Right atrium auricular region (tissue), 2 donors: ENCODE results near the gene GOLGA6L10. TPM values are rescaled to one million over a fixed set of nuclear protein-coding genes. Genes with fewer than 3 reads are reported as not detected.
"Not testable (repeated sequence)": the region's sequence is repeated elsewhere in the genome, so short reads cannot be mapped to it uniquely, and the experiment has no call there.

Experiments
- DNase-seq: peaks from one replicate; pipeline ENCODE4 v3.0.0-alpha.2; 2019; ENCODE audit warnings: low spot score
- H3K27ac ChIP-seq, 2 donors: fragments of 200-600 bp; sonication (generic); 1 replicate in 1 of 2; 2 replicates in 1 of 2; pipeline ENCODE4 v1.5.1; 2016 to 2019
- H3K27me3 ChIP-seq, 2 donors: fragments of 200-600 bp; sonication (generic); one replicate each; pipeline versions ENCODE4 v1.5.1 to v1.6.0; 2017 to 2019
- H3K36me3 ChIP-seq: fragments of 200-600 bp; sonication (generic); one replicate; pipeline ENCODE4 v1.5.1; 2016
- H3K4me1 ChIP-seq, 2 donors: fragments of 200-600 bp; sonication (generic); one replicate each; pipeline versions ENCODE4 v1.5.1 to v1.6.0; 2017 to 2019
- H3K4me3 ChIP-seq, 2 donors: fragments of 200-600 bp; sonication (generic); 1 replicate in 1 of 2; 2 replicates in 1 of 2; pipeline ENCODE4 v1.5.1; 2017 to 2019; ENCODE audit warnings: mild to moderate bottlenecking in 1 of 2, moderate library complexity in 1 of 2
- H3K9me3 ChIP-seq, 2 donors: fragments of 200-600 bp; sonication (generic); one replicate each; pipeline ENCODE4 v1.5.1; 2019
- total RNA-seq, 2 donors: library from RNA; depleted of rRNA; stranded (reverse); fragments of >200 nt; gene quantifications; one replicate each; pipeline ENCODE4 v1.1.0, GENCODE V29; 2016
- TF ChIP-seq, protein P1 (sequence below), 2 donors: fragments of 200-600 bp; sonication (generic); IDR thresholded peaks; one replicate each; pipeline ENCODE4 v1.5.1; 2019; ENCODE audit warnings: antibody characterized with exemption in 2 of 2

The GOLGA6L10 gene
- total RNA-seq, 2 donors from 2014 or later: 0.33 to 0.35 TPM

- Histone ChIP-seq H3K27me3 (no peaks in the 10 kb centered on the region), H3K9me3 (no peaks in the 10 kb centered on the region), H3K36me3 (no peaks in the 10 kb centered on the region), H3K4me3 (no peak overlapping the region), H3K4me1 (no peaks in the 10 kb centered on the region), H3K27ac (no peak overlapping the region)
- TF ChIP-seq, protein P1, sequence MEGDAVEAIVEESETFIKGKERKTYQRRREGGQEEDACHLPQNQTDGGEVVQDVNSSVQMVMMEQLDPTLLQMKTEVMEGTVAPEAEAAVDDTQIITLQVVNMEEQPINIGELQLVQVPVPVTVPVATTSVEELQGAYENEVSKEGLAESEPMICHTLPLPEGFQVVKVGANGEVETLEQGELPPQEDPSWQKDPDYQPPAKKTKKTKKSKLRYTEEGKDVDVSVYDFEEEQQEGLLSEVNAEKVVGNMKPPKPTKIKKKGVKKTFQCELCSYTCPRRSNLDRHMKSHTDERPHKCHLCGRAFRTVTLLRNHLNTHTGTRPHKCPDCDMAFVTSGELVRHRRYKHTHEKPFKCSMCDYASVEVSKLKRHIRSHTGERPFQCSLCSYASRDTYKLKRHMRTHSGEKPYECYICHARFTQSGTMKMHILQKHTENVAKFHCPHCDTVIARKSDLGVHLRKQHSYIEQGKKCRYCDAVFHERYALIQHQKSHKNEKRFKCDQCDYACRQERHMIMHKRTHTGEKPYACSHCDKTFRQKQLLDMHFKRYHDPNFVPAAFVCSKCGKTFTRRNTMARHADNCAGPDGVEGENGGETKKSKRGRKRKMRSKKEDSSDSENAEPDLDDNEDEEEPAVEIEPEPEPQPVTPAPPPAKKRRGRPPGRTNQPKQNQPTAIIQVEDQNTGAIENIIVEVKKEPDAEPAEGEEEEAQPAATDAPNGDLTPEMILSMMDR (IDR thresholded peaks at IDR 0.05): no peak
- no peak for DNase-seq
These were observed 33.6 kb downstream of the GOLGA6L10 start for GRCh38 chr15:82315519-82316246.

- DNase-seq: no peak
- no peaks in the 10 kb centered on the region for H3K27me3 ChIP-seq
- H3K9me3 ChIP-seq: no peaks in the 10 kb centered on the region
- no peak overlapping the region for H3K4me3 ChIP-seq
- H3K27ac ChIP-seq: no peak overlapping the region
- TF ChIP-seq, protein P1 (IDR thresholded peaks at IDR 0.05): no peak
- no peaks in the 10 kb centered on the region for H3K4me1 ChIP-seq
- H3K36me3 ChIP-seq: no peaks in the 10 kb centered on the region
These were observed 34.3 kb downstream of the GOLGA6L10 start for GRCh38 chr15:82314769-82315518.

GRCh38 chr15:82313951-82314768 is 35.1 kb downstream of the GOLGA6L10 start:
- H3K9me3 ChIP-seq, H3K4me1 ChIP-seq, H3K4me3 ChIP-seq, H3K27ac ChIP-seq, H3K36me3 ChIP-seq, DNase-seq, H3K27me3 ChIP-seq: not testable (repeated sequence)

DNA sequence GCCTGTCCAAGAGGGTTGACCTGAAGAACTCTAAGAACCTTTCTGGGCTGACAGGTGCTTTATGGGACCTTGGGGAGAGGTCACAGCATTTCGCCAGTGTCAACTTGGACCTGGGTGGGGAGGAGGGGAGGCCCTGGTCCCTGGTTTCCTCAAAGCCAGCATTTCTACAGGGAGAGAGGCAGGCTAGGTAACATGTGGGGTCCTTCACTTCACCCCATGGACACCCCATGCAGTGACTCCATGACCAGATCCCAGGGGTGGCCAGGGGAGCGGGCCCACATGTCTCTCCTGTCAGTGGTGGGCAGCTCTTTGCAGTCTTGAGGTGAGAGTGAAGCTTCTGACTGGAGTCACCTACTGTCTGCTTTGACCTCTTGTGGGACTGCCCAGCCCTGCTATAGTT is 35.8 kb downstream of the GOLGA6L10 start:
- peak; percentile 51 for DNase-seq
- Histone ChIP-seq H3K27ac (no peak overlapping the region), H3K4me3 (no peak overlapping the region), H3K9me3 (no peaks in the 10 kb centered on the region), H3K4me1 (no peaks in the 10 kb centered on the region), H3K36me3 (no peaks in the 10 kb centered on the region), H3K27me3 (no peaks in the 10 kb centered on the region)
- TF ChIP-seq, protein P1 (IDR thresholded peaks at IDR 0.05): no peak

DNA sequence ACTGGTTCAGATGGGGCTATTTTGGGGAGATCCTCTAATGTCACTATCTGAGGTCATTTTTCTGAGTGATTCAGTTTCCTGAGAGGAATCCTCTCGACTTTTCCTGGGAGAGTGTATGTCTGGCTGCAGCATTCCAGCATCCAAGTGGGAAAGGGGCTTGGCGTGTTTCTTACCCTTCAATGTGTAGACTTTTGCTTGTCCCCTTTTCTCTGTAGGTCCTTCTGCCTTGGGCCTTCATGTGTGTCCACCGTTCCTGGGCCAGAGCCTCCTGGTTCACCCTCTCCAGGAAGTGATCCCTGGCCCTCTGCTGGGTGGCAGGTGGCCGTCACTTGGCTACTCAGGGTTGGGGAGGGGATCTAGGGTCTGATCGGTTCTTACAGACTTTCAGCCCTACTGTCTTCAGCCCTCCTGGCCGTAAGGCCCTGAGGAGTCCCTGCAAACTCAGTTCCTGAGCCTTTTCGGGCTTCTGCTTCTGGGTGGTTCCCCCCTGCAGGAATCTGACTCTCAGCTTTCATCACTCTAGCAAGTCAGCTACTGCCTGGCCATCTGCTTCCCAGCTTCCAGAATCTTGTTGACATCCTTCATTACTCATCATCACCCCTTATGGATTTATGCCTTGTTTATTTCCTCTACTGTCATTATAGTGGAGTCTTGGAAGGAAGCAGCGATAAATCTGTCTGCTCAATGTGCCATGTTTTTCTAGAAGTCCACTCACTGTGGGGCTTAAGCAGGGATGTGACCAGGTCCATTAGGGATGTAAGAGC is 36.5 kb downstream of the GOLGA6L10 start:
- H3K27me3 ChIP-seq: no peaks in the 10 kb centered on the region
- no peak overlapping the region for H3K4me3 ChIP-seq
- DNase-seq: peak; percentile 40
- H3K27ac ChIP-seq: no peak overlapping the region
- no peaks in the 10 kb centered on the region for H3K36me3 ChIP-seq
- H3K4me1 ChIP-seq: no peaks in the 10 kb centered on the region
- TF ChIP-seq, protein P1 (IDR thresholded peaks at IDR 0.05): no peak
- H3K9me3 ChIP-seq: no peaks in the 10 kb centered on the region

GRCh38 chr15:82311321-82311720 is 38.0 kb downstream of the GOLGA6L10 start:
- not testable (repeated sequence) for H3K4me3 ChIP-seq, H3K4me1 ChIP-seq, H3K36me3 ChIP-seq, H3K27ac ChIP-seq, H3K9me3 ChIP-seq, H3K27me3 ChIP-seq
- peak; percentile 40 for DNase-seq
